HepG2 (cell line): Measurements from ENCODE around the gene ARFGAP1. TPM values are rescaled to one million over a fixed set of nuclear protein-coding genes. Genes with fewer than 3 reads are reported as not detected.

Experiments used
- ATF7-NPFF ChIP-seq: sonication (generic); formaldehyde crosslinking; IDR thresholded peaks from 2 replicates; pipeline ENCODE4 v1.8.1; 2023; ENCODE audit warnings: mild to moderate bottlenecking, low read depth, missing genetic modification reagents, moderate library complexity
- BORCS8-MEF2B ChIP-seq: sonication (generic); formaldehyde crosslinking; IDR thresholded peaks from 2 replicates; pipeline ENCODE4 v1.8.0; 2022; ENCODE audit warnings: mild to moderate bottlenecking, missing genetic modification reagents
- CHCHD3 ChIP-seq: sonication (generic); formaldehyde crosslinking; IDR thresholded peaks from 2 replicates; pipeline ENCODE4 v1.8.0; 2022; ENCODE audit warnings: mild to moderate bottlenecking, missing genetic modification reagents, moderate library complexity
- FOSL2 ChIP-seq: sonication (generic); formaldehyde crosslinking; IDR thresholded peaks from 2 replicates; pipeline ENCODE4 v1.4.0; 2020; ENCODE audit warnings: missing genetic modification reagents
- GABPB1 ChIP-seq: IDR thresholded peaks from 2 replicates; pipeline ENCODE4 v1.6.1; 2016; ENCODE audit warnings: mild to moderate bottlenecking, missing genetic modification reagents, moderate library complexity, missing compliant biosample characterization
- GATA4 ChIP-seq: sonication (generic); IDR thresholded peaks from 2 replicates; pipeline ENCODE4 v1.6.1; 2016; ENCODE audit warnings: antibody characterized with exemption, low read depth, borderline replicate concordance
- KAT8 ChIP-seq: IDR thresholded peaks from 2 replicates; pipeline ENCODE4 v1.6.1; 2016; ENCODE audit warnings: missing genetic modification reagents, missing compliant biosample characterization
- MXI1 ChIP-seq: IDR thresholded peaks from 3 replicates; pipeline ENCODE4 v1.6.1; 2012; ENCODE audit warnings: low read depth, low read length, inconsistent platforms, borderline replicate concordance
- MYNN ChIP-seq: sonication (generic); formaldehyde crosslinking; IDR thresholded peaks from 2 replicates; pipeline ENCODE4 v1.4.0; 2020; ENCODE audit warnings: mild to moderate bottlenecking, low read depth, missing genetic modification reagents
- ONECUT2 ChIP-seq: sonication (generic); formaldehyde crosslinking; IDR thresholded peaks from 2 replicates; pipeline ENCODE4 v1.4.0; 2020; ENCODE audit warnings: missing genetic modification reagents
- RXRA ChIP-seq: sonication (generic); formaldehyde crosslinking; IDR thresholded peaks from 2 replicates; pipeline ENCODE4 v1.5.1; 2020; ENCODE audit warnings: missing genetic modification reagents
- SRSF1 ChIP-seq: fragments of 200-400 bp; formaldehyde crosslinking; optimal IDR thresholded peaks from 2 replicates; pipeline ENCODE3; 2017; ENCODE audit warnings: mild to moderate bottlenecking, low read depth, low read length, moderate library complexity
- TBL1XR1 ChIP-seq: fragments of 150-350 bp; IDR thresholded peaks from 2 replicates; pipeline ENCODE4 v1.6.1; 2014; ENCODE audit warnings: borderline replicate concordance, low read length; ENCODE audit not compliant: partially characterized antibody
- TOE1 ChIP-seq: sonication (generic); formaldehyde crosslinking; IDR thresholded peaks from 2 replicates; pipeline ENCODE4 v1.4.0; 2020; ENCODE audit warnings: mild to moderate bottlenecking, missing genetic modification reagents
- WIZ ChIP-seq: sonication (generic); formaldehyde crosslinking; IDR thresholded peaks from 2 replicates; pipeline ENCODE4 v1.5.1; 2020; ENCODE audit warnings: mild to moderate bottlenecking, missing genetic modification reagents
- XBP1 ChIP-seq: sonication (generic); formaldehyde crosslinking; IDR thresholded peaks from 2 replicates; pipeline ENCODE4 v1.5.0; 2020; ENCODE audit warnings: missing genetic modification reagents
- XRCC5 ChIP-seq: fragments of 200-400 bp; formaldehyde crosslinking; optimal IDR thresholded peaks from 2 replicates; pipeline ENCODE3; 2017; ENCODE audit warnings: mild to moderate bottlenecking, low read length
- ZC3H13 ChIP-seq: sonication (generic); formaldehyde crosslinking; IDR thresholded peaks from 2 replicates; pipeline ENCODE4 v1.8.1; 2023; ENCODE audit warnings: mild to moderate bottlenecking, missing genetic modification reagents, moderate library complexity
- ZFY ChIP-seq: sonication (generic); formaldehyde crosslinking; IDR thresholded peaks from 2 replicates; pipeline ENCODE4 v1.4.0; 2020; ENCODE audit warnings: missing genetic modification reagents
- ZNF564 ChIP-seq: sonication (generic); formaldehyde crosslinking; IDR thresholded peaks from 2 replicates; pipeline ENCODE4 v1.8.1; 2023; ENCODE audit warnings: mild to moderate bottlenecking, missing genetic modification reagents
- ZNF577 ChIP-seq: sonication (generic); formaldehyde crosslinking; IDR thresholded peaks from 2 replicates; pipeline ENCODE4 v1.4.0; 2020; ENCODE audit warnings: mild to moderate bottlenecking, low read depth, missing genetic modification reagents, borderline replicate concordance
- ZNF614 ChIP-seq: IDR thresholded peaks from 2 replicates; pipeline ENCODE4 v1.6.1; 2018; ENCODE audit warnings: missing biosample characterization, missing genetic modification reagents, inconsistent platforms, borderline replicate concordance
- ZNF839 ChIP-seq: sonication (generic); formaldehyde crosslinking; IDR thresholded peaks from 2 replicates; pipeline ENCODE4 v1.4.0; 2020; ENCODE audit warnings: missing genetic modification reagents, mild to moderate bottlenecking, borderline replicate concordance
- ZNF841 ChIP-seq: sonication (generic); formaldehyde crosslinking; IDR thresholded peaks from 2 replicates; pipeline ENCODE4 v1.8.1; 2023; ENCODE audit warnings: missing genetic modification reagents, borderline replicate concordance
- polyA plus RNA-seq, 8 experiments: library from polyadenylated mRNA; depleted of rRNA in 3 of 8; stranded (reverse) in 7 of 8; unstranded in 1 of 8; fragments of >200 nt; fragmentation: Illumina TruSeq in 4 of 8; extraction: Trizol in 4 of 8; gene quantifications; 2 replicates each; pipeline versions ENCODE4 v1.2.1 to v1.2.3, GENCODE V29; 2011 to 2016; ENCODE audit warnings: low read depth in 4 of 8, missing spikeins in 1 of 8, mixed read lengths in 1 of 8; ENCODE audit not compliant: insufficient read depth in 1 of 8
- total RNA-seq, 5 experiments: library from RNA; depleted of rRNA; stranded (reverse); fragments of >200 nt; fragmentation: Illumina TruSeq; extraction: Trizol; gene quantifications; 2 replicates each; pipeline ENCODE4 v1.2.3, GENCODE V29; 2016; ENCODE audit warnings: low read depth in 1 of 5
- TF ChIP-seq, protein P1 (sequence below): sonication (generic); formaldehyde crosslinking; IDR thresholded peaks from 2 replicates; pipeline ENCODE4 v1.4.0; 2020; ENCODE audit warnings: mild to moderate bottlenecking, missing genetic modification reagents
- TF ChIP-seq, protein P2 (sequence below): sonication (generic); formaldehyde crosslinking; IDR thresholded peaks from 2 replicates; pipeline ENCODE4 v1.4.0; 2020; ENCODE audit warnings: missing genetic modification reagents

Gene ARFGAP1
- total and polyA plus RNA-seq, 2 of the 13 experiments (the other 11 are each of a cell fraction or from before 2014, with no cell fraction given), result 132 TPM

DNA sequence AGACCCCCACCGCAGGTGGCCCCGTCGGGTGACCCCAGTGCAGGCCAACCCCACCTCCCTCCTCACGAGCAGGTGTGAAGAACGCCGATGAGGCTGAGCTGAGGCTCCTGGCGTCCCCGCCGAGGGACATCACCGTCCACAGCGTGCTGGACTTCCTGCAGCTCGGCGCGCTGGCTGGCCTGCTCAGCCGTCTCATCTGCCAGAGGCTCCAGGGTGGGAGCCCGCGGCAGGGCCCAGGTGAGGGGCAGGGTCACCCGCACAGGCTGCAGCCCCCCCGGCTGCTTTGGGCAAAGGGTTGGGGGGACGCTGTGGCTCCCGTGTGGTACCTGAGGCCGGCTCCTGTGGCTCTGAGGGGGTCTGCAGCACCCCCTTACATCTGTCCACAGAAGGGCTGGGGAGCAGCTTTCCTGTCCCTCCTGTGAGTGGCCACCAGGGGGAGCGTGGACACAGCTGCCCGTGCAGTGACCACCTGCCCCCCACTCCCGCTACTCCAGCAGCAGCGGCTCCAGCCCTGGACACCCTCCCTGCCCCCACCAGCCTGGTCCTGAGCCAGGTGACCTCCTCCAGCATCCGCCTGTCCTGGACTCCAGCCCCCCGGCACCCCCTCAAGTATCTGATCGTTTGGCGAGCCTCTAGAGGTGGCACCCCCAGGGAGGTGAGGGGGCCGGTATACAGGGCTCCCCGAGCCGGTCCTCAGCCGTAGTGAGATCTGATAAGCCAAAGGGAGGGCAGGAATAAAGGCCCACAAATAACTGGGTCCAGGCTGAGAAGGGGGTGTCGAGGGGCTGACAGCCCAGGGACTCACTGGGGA, 36.9 kb downstream of the ARFGAP1 start (continued):
- TF ChIP-seq MXI1 (0 out of 3 replicates have a peak, but pooled peaks have one; percentile 9), GATA4 (no peak), SRSF1 (peak; percentile 41), ZNF841 (CRISPR knock-in tag) (no peak), KAT8 (CRISPR knock-in tag) (no peak), MYNN (CRISPR knock-in tag) (no peak), ZNF839 (CRISPR knock-in tag) (no peak), TOE1 (CRISPR knock-in tag) (no peak), CHCHD3 (0 out of 2 replicates have a peak, but pooled peaks have one; percentile 63), XRCC5 (peak; percentile 61), WIZ (no peak), ZNF577 (no peak), ZC3H13 (CRISPR knock-in tag) (no peak), ONECUT2 (CRISPR knock-in tag) (no peak), RXRA (CRISPR knock-in tag) (peak; percentile 53; the same call in 1 of the 2 replicates), GABPB1 (CRISPR knock-in tag) (peak; percentile 42; the same call in 1 of the 2 replicates), BORCS8-MEF2B (0 out of 2 replicates have a peak, but pooled peaks have one; percentile 67), FOSL2 (CRISPR knock-in tag) (no peak), XBP1 (CRISPR knock-in tag) (no peak), ZNF564 (CRISPR knock-in tag) (no peak), ZNF614 (CRISPR knock-in tag) (no peak), TBL1XR1 (no peak), ATF7-NPFF (CRISPR knock-in tag) (no peak), ZFY (CRISPR knock-in tag) (0 out of 2 replicates have a peak, but pooled peaks have one; percentile 29)
- TF ChIP-seq, protein P1, sequence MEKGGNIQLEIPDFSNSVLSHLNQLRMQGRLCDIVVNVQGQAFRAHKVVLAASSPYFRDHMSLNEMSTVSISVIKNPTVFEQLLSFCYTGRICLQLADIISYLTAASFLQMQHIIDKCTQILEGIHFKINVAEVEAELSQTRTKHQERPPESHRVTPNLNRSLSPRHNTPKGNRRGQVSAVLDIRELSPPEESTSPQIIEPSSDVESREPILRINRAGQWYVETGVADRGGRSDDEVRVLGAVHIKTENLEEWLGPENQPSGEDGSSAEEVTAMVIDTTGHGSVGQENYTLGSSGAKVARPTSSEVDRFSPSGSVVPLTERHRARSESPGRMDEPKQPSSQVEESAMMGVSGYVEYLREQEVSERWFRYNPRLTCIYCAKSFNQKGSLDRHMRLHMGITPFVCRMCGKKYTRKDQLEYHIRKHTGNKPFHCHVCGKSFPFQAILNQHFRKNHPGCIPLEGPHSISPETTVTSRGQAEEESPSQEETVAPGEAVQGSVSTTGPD (CRISPR knock-in tag), result no peak
- TF ChIP-seq, protein P2, sequence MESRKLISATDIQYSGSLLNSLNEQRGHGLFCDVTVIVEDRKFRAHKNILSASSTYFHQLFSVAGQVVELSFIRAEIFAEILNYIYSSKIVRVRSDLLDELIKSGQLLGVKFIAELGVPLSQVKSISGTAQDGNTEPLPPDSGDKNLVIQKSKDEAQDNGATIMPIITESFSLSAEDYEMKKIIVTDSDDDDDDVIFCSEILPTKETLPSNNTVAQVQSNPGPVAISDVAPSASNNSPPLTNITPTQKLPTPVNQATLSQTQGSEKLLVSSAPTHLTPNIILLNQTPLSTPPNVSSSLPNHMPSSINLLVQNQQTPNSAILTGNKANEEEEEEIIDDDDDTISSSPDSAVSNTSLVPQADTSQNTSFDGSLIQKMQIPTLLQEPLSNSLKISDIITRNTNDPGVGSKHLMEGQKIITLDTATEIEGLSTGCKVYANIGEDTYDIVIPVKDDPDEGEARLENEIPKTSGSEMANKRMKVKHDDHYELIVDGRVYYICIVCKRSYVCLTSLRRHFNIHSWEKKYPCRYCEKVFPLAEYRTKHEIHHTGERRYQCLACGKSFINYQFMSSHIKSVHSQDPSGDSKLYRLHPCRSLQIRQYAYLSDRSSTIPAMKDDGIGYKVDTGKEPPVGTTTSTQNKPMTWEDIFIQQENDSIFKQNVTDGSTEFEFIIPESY, result peak; percentile 55; the same call in 1 of the 2 replicates
